T47D (cell line): ENCODE measurements around the gene OR10A6.

Source experiments
- DNase-seq, 2 experiments: peaks; one replicate each; pipeline versions ENCODE4 v3.0.0 to v3.0.0-alpha.2; 2011 to 2012; ENCODE audit warnings: low read depth in 1 of 2, low spot score in 1 of 2
- JUND ChIP-seq: IDR thresholded peaks from 2 replicates; pipeline ENCODE4 v1.6.1; 2012; ENCODE audit warnings: low read depth
- in situ Hi-C: cut with HindIII; loops from 2 replicates; pipeline ENCODE4 v1.10.0; 2016; ENCODE audit warnings: low sequenced_read_pairs, low pct_unique_long_range_greater_than_20kb

The OR10A6 gene

DNA sequence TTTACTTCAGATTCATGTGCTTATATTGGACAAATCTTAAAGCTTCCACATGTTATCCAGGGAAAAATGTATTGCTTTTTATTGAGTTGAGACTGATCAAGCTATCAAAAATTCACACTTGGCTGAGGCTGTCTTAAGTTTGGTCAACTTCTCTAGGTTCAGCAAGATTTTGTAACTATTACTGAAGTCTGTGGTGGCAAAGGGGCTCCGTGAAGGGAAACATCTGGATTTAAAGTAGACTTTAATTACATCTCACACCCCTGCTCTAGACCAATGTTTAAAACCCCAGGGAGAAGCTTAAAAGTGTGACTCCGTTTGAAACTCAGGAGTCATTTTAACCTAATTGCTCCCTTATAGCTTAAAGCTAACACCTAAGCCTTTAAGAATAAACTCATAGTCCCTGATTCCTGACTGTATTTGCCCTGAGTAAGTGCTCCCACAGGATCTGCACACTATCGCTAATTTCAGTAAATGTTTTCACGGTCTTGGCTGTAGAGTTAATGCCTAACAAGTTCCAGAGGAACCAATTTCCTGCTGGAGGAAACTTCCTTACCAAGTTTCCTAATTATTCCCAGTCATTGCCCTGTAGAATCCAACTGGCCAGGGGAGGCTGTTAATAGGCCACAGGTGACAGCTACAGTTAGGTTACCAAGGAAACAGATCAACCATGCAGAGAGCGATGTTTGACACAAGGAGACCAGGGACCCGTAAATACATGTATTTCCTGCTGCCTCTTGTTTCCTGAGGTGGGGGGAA is 40.5 kb downstream of the OR10A6 start:
- TF ChIP-seq JUND: no peak
- no peak for DNase-seq
- in situ Hi-C loops: no loop called here

DNA sequence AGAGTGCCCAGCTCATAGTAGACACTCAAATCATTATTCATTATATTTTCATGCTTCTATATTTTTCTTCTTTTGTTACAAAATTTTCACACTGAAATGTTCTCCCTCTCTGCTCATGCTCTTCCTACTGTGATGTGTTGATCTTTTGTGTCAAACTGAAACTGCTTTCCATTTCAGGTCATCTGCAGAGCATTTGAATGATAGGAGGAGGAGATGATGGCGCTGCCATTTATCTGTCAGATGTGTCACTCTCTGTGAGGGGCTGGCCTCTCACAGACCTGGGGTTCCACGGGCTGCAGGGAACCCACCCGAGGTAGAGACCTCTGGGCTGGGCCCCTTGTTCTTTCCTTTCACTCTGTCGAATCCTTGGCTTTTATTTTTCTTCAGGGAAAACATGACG is 41.1 kb downstream of the OR10A6 start:
- no peak for DNase-seq
- in situ Hi-C loops: no loop called here
- TF ChIP-seq JUND: no peak

DNA sequence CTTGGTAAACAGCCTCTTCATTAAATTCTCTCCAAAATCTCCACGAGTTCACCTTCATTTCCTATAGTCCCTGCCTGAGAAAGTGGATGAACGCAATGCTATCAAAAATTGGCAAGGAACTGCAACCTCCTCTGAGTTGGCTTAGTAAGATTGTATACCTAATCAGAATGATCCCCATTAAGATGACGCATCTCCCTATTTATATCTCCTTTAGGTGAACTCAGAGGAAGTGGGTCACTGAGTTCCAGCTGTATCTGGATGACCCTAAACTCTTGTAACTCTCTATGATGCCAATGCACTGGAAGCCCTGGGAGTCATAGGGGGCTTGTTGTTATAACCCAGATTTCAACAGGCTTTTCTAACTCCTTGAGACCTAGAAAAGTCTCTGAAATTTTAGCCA is 48.2 kb downstream of the OR10A6 start:
- no peak for TF ChIP-seq JUND
- in situ Hi-C loops: no loop called here
- no peak for DNase-seq
